Psoas muscle (tissue), 8 donors: Measurements from ENCODE around the gene CAPSL. TPM values are rescaled to one million over a fixed set of nuclear protein-coding genes. Genes with fewer than 3 reads are reported as not detected.
"Not testable (repeated sequence)": the region's sequence is repeated elsewhere in the genome, so short reads cannot be mapped to it uniquely, and the experiment has no call there.

ENCODE experiments used
- ATAC-seq, 4 donors: fragments of 200-7000 bp; cut with Tn5 transposase; one replicate each; pipeline ENCODE4 v1.9.1; 2020; ENCODE audit warnings: moderate library complexity in 3 of 4, mild to moderate bottlenecking in 2 of 4
- DNase-seq, 2 donors: peaks; one replicate each; pipeline ENCODE4 v3.0.0-alpha.2; 2020
- H3K27ac ChIP-seq: fragments of 200-600 bp; one replicate; pipeline ENCODE4 v1.8.0; 2022
- H3K27me3 ChIP-seq, 3 donors: fragments of 200-600 bp in 1 of 3; one replicate each; pipeline versions ENCODE4 v1.6.1 to v1.8.0; 2013 to 2022; ENCODE audit warnings: low read length in 2 of 3, mild to moderate bottlenecking in 2 of 3, moderate library complexity in 1 of 3; ENCODE audit not compliant: insufficient read depth in 3 of 3
- H3K36me3 ChIP-seq, 2 donors: fragments of 200-600 bp in 1 of 2; one replicate each; pipeline versions ENCODE4 v1.6.1 to v1.8.0; 2013 to 2022; ENCODE audit warnings: low read depth in 1 of 2, mild to moderate bottlenecking in 1 of 2, moderate library complexity in 1 of 2; ENCODE audit not compliant: insufficient read depth in 1 of 2
- H3K4me1 ChIP-seq: fragments of 200-600 bp; one replicate; pipeline ENCODE4 v1.8.0; 2022
- H3K4me3 ChIP-seq: fragments of 200-600 bp; one replicate; pipeline ENCODE4 v1.8.0; 2022; ENCODE audit warnings: mild to moderate bottlenecking
- H3K9me3 ChIP-seq: fragments of 200-600 bp; one replicate; pipeline ENCODE4 v1.8.0; 2022
- WGBS, 3 donors: extraction: QIAGEN DNeasy Blood & Tissue Kit; methylation state at CpG; one replicate each; pipeline versions ENCODE4 v1.1.6 to v1.1.7; 2013; 5-methylcytosine and 5-hydroxymethylcytosine counted together
- intact Hi-C, 2 donors: fragments of 100-400 bp; cut with DNase I; formaldehyde crosslinking; loops; one replicate each; pipeline versions ENCODE4 v1.11.0 to v1.14.2; 2022
- long read RNA-seq, 2 donors: library from polyadenylated mRNA; unstranded; transcript quantifications; one replicate each; pipeline ENCODE4 v2.0.0, GENCODE V29; 2021
- polyA plus RNA-seq, 3 donors: library from polyadenylated mRNA; stranded (reverse); fragments of 200-250 nt; gene quantifications; one replicate each; pipeline ENCODE4 v1.2.3, GENCODE V29; 2013
- total RNA-seq, 4 donors: library from RNA; stranded (reverse); fragmentation: NEBNext Ultra II Directional in 2 of 4; extraction: Animal tissue kit (Norgen Biotek cat#: 25700) in 2 of 4; gene quantifications; one replicate each; pipeline versions ENCODE4 v1.2.1 to v1.2.4, GENCODE V29; 2021 to 2023
- TF ChIP-seq, protein P1 (sequence below): fragments of 200-600 bp; IDR thresholded peaks from one replicate; pipeline ENCODE4 v1.8.0; 2022; ENCODE audit warnings: antibody characterized with exemption
- donor health status: healthy with polysubstance abuse.
- donor health status: DM: no; HTN: no; CAD: no; lungs with moderate emphysema.
- donor health status: Bipolar disorder and iron deficiency.
- donor health status: healthy.
- donor health status: DM: yes; HTN: yes; CAD: no.
- donor health status: DM: no; HTN: no; CAD: no.
- donor health status: DM: no; HTN: no; CAD: no.
- donor health status: DM: yes; HTN: yes; CAD: no.

CAPSL gene
- not detected for total RNA-seq
- polyA plus RNA-seq: not detected
- long read RNA-seq, donor 1: 0 reads
- long read RNA-seq, donor 2: 0 reads

GRCh38 chr5:35938568-35939227 is at the start of gene CAPSL:
TSS of gene CAPSL (minus strand) at chr5:35938622. CDS start at chr5:35921120, 17,502 bp downstream.
- Histone ChIP-seq H3K27me3 (peaks cover 0 to 3% (median 0%) of the 10 kb centered on the region in 3 donors), H3K4me1 (no peaks in the 10 kb centered on the region), H3K27ac (no peak within 1 kb of the TSS), H3K4me3 (no peak within 1 kb of the TSS), H3K9me3 (no peaks in the 10 kb centered on the region), H3K36me3 (no peaks in the 10 kb centered on the region)
- WGBS, 3 donors: 47 to 54% (median 52%) methylated on average over 2 of the region's 2 CpGs
- ATAC-seq (no peak), DNase-seq (no peak)
- TF ChIP-seq, protein P1, sequence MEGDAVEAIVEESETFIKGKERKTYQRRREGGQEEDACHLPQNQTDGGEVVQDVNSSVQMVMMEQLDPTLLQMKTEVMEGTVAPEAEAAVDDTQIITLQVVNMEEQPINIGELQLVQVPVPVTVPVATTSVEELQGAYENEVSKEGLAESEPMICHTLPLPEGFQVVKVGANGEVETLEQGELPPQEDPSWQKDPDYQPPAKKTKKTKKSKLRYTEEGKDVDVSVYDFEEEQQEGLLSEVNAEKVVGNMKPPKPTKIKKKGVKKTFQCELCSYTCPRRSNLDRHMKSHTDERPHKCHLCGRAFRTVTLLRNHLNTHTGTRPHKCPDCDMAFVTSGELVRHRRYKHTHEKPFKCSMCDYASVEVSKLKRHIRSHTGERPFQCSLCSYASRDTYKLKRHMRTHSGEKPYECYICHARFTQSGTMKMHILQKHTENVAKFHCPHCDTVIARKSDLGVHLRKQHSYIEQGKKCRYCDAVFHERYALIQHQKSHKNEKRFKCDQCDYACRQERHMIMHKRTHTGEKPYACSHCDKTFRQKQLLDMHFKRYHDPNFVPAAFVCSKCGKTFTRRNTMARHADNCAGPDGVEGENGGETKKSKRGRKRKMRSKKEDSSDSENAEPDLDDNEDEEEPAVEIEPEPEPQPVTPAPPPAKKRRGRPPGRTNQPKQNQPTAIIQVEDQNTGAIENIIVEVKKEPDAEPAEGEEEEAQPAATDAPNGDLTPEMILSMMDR: no peak
- intact Hi-C loops: no loop called here

- no peaks in the 10 kb centered on the region for H3K9me3 ChIP-seq
- 51 to 53% (median 52%) methylated on average over 3 of the region's 3 CpGs for WGBS, 3 donors
- H3K27me3 ChIP-seq: no peaks in the 10 kb centered on the region
- intact Hi-C loops: no loop called here
- DNase-seq (no peak), ATAC-seq (no peak)
- no peak overlapping the region for H3K27ac ChIP-seq
- H3K36me3 ChIP-seq: no peaks in the 10 kb centered on the region
- H3K4me1 ChIP-seq: no peaks in the 10 kb centered on the region
- H3K4me3 ChIP-seq: no peak overlapping the region
- TF ChIP-seq, protein P1: no peak
Observed at GRCh38 chr5:35987776-35988175, 49.4 kb upstream of the CAPSL start.

DNA sequence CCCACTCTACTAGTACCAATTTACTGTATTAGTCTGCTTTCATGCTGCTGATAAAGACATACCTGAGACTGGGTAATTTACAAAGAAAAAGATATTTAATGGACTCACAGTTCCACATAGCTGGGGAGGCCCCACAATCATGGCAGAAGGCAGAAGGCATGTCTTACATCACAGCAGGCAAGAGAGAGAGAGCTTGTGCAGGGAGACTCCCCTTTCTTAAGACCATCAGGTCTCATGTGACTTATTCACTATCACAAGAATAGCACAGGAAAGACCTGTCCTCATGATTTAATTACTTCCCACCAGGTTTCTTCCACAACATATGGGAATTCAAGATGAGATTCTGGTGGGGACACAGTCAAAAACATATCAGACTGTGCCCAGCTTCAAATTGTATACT is 41.3 kb upstream of the CAPSL start:
- H3K4me1 ChIP-seq: no peaks in the 10 kb centered on the region
- no peak overlapping the region for H3K4me3 ChIP-seq
- TF ChIP-seq, protein P1: no peak
- no peak for ATAC-seq
- intact Hi-C loops: no loop called here
- peaks cover 8% of the 10 kb centered on the region for H3K9me3 ChIP-seq
- H3K36me3 ChIP-seq: no peaks in the 10 kb centered on the region
- H3K27me3 ChIP-seq: no peaks in the 10 kb centered on the region
- no peak for DNase-seq
- H3K27ac ChIP-seq: no peak overlapping the region

DNA sequence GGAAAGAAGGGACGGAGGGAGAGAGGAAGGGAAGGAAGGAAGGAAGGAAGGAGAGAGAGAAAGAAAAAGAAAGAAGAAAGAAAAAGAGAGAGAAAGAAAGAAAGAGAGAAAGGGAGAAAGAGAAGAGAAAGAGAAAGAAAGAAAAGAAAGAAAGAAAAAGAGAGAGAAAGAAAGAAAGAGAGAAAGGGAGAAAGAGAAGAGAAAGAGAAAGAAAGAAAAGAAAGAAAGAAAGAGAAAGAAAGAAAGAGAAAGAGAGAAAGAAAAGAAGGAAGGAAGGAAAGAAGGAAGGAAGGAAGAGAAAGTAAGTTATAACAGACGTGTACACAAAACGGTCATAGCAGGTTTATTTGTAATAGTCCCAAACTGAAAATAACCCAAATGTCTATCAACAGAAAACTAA is 38.4 kb upstream of the CAPSL start:
- intact Hi-C loops, DNase-seq: not testable (repeated sequence)
- 60 to 90% (median 80%) methylated on average over 3 of the region's 3 CpGs for WGBS, 3 donors

DNA sequence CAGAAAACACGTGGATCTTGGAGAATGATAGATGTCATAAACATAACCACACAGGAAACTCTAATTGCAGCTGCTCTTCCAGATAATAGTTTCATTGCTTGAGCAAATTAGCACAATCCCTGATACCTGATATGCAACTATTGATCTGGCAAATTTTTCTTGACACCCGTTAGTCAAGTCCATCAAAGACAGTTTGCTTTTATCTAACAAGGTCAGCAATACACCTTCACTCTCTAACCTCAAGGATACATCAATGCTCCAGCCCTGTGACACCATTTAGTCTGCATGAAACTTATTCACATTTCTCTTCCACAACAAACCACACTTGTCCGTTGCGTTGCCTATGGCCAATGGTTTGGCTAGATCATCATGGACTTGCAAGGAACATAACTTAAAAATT is 36.1 kb upstream of the CAPSL start:
- intact Hi-C loops: no loop called here
- DNase-seq: no peak
- Histone ChIP-seq H3K27ac (no peak overlapping the region), H3K9me3 (no peaks in the 10 kb centered on the region), H3K4me3 (no peak overlapping the region), H3K36me3 (no peaks in the 10 kb centered on the region), H3K4me1 (no peaks in the 10 kb centered on the region), H3K27me3 (no peaks in the 10 kb centered on the region)
- no peak for ATAC-seq
- TF ChIP-seq, protein P1: no peak
- WGBS, 3 donors: 78 to 81% (median 81%) methylated on average over 4 of the region's 4 CpGs

More for the DNA sequence above, 38.4 kb upstream of the CAPSL start:
- H3K4me1 ChIP-seq, H3K36me3 ChIP-seq, H3K27me3 ChIP-seq, H3K9me3 ChIP-seq, H3K4me3 ChIP-seq, H3K27ac ChIP-seq, ATAC-seq: not testable (repeated sequence)
